Measurements from ENCODE around the gene SPR. TPM values are rescaled to one million over a fixed set of nuclear protein-coding genes. Genes with fewer than 3 reads are reported as not detected.

SPR gene
- total RNA-seq, 4 donors from 2014 or later = 83.8 to 431 (median 98.0) TPM

DNA sequence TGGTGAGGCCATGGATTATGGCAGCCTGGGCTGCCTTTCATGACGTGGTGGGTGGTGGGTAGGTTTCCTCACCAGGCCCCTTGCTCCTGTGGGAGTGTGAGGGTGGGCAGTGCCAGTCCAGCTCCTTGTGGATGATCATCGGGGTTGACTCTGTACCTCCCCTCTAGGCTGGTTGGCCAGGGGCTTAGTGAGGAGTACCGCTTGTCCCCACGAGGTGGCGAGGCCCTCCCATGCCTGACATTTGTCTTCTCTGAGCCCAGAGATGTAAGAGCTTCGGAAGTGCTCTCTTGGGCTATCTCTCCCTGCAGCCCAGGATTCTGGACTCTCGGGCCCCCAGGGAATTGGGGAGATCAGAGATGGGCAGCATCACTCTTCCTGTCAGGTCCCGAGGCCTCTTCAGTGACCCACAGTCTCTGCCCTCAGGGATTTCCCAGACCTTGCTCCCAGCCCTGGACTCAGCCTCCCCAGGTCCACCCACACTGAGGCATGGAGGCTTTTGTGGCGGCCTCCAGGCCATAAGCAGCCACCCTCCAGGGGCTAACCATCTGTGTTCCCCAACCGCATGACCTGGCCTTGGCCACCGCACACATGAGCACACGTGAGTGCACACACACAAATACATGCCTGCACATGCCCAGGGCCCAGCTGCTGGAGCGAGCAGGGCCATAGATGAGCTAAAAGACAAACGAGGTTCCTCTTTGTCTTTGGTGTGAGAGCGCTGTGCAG is 6.5 kb downstream of the SPR start:
- intact Hi-C loops (cut with DNase I; ENCODE audit: low total_unique reads) = loop anchor here (5.0 to 10.0 kb wide), 2 partner anchors 79 to 281 kb away; no protein-coding TSS in a partner anchor

DNA sequence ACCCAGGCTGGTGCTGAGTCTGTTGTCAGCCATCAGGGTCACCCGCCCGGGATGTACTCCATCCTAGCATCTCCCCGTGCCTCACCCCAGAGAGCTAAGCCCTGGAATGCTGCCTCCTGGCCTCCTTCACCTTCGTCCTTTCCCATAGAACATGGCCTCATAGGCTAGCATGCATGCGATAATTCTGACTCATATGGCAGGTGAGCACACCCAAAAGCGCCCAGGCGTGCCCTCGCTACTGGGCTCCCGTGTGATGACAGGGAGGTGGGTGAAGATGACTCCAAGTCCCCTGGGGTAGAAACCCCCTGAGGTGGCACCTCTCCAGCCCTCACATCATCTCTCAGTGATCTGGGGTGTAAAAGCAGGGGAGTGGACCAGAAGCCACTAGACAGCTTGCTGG is 7.3 kb downstream of the SPR start:
- in situ Hi-C loops (cut with MboI; ENCODE audit: low pct_ligation_motif_present in 1 of 4, low pct_unique_long_range_greater_than_20kb in 1 of 4, low sequenced_read_pairs in 3 of 4) = loop anchor here in 2 of 4 donors (25.0 kb wide), 2 partner anchors 268 to 293 kb away; no protein-coding TSS in a partner anchor
- intact Hi-C loops (cut with DNase I; ENCODE audit: low total_unique reads) = loop anchor here (5.0 to 10.0 kb wide), 2 partner anchors 78 to 280 kb away; no protein-coding TSS in a partner anchor
- TF ChIP-seq, protein P1, sequence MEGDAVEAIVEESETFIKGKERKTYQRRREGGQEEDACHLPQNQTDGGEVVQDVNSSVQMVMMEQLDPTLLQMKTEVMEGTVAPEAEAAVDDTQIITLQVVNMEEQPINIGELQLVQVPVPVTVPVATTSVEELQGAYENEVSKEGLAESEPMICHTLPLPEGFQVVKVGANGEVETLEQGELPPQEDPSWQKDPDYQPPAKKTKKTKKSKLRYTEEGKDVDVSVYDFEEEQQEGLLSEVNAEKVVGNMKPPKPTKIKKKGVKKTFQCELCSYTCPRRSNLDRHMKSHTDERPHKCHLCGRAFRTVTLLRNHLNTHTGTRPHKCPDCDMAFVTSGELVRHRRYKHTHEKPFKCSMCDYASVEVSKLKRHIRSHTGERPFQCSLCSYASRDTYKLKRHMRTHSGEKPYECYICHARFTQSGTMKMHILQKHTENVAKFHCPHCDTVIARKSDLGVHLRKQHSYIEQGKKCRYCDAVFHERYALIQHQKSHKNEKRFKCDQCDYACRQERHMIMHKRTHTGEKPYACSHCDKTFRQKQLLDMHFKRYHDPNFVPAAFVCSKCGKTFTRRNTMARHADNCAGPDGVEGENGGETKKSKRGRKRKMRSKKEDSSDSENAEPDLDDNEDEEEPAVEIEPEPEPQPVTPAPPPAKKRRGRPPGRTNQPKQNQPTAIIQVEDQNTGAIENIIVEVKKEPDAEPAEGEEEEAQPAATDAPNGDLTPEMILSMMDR (IDR thresholded peaks at IDR 0.05) = no peak
- TF ChIP-seq POLR2AphosphoS5 (IDR thresholded peaks at IDR 0.05) (no peak), EP300 (IDR thresholded peaks at IDR 0.05; ENCODE audit: low read depth) (no peak), POLR2A (IDR thresholded peaks at IDR 0.05) (no peak)
- Histone ChIP-seq H3K36me3 (peaks cover 0 to 9% (median 2%) of the 10 kb centered on the region in 4 donors), H3K4me3 (no peak overlapping the region), H3K9me3 (no peaks in the 10 kb centered on the region), H3K27ac (no peak overlapping the region), H3K4me1 (peaks cover 4 to 31% (median 20%) of the 10 kb centered on the region in 4 donors), H3K27me3 (peaks cover 15% of the 10 kb centered on the region)
- WGBS, 2 donors (ENCODE audit: low coverage in 1 of 2) = 84% methylated on average over 9 of the region's 9 CpGs; no CpG with 5 or more reads in 1 of the 2 donors
- no peak for DNase-seq

More for the DNA sequence above, 6.5 kb downstream of the SPR start:
- Histone ChIP-seq H3K27ac (no peak overlapping the region), H3K4me3 (no peak overlapping the region), H3K36me3 (peaks cover 0 to 9% (median 2%) of the 10 kb centered on the region in 4 donors), H3K9me3 (no peaks in the 10 kb centered on the region), H3K4me1 (peaks cover 4 to 38% (median 25%) of the 10 kb centered on the region in 4 donors), H3K27me3 (peaks cover 13% of the 10 kb centered on the region)
- peak; percentile 48 for DNase-seq
- 64% methylated on average over 15 of the region's 15 CpGs; no CpG with 5 or more reads in 1 of the 2 donors for WGBS, 2 donors (ENCODE audit: low coverage in 1 of 2)
- TF ChIP-seq EP300 (IDR thresholded peaks at IDR 0.05; ENCODE audit: low read depth) (no peak), POLR2AphosphoS5 (IDR thresholded peaks at IDR 0.05) (no peak), POLR2A (IDR thresholded peaks at IDR 0.05) (no peak)
- TF ChIP-seq, protein P1 (IDR thresholded peaks at IDR 0.05) = peak; percentile 32 to 67 (median 55)
- in situ Hi-C loops (cut with MboI; ENCODE audit: low pct_ligation_motif_present in 1 of 4, low pct_unique_long_range_greater_than_20kb in 1 of 4, low sequenced_read_pairs in 3 of 4) = loop anchor here in 2 of 4 donors (25.0 kb wide), 2 partner anchors 269 to 294 kb away; no protein-coding TSS in a partner anchor

GRCh38 chr2:72895154-72895553 is 7.9 kb downstream of the SPR start:
- Histone ChIP-seq H3K27ac (peak overlapping the region in 3 of 4 donors; percentile 32 to 60 (median 33)), H3K9me3 (no peaks in the 10 kb centered on the region), H3K36me3 (peaks cover 0 to 9% (median 2%) of the 10 kb centered on the region in 4 donors), H3K4me3 (peak overlapping the region in 1 of 4 donors; percentile 26), H3K27me3 (peaks cover 20% of the 10 kb centered on the region), H3K4me1 (peaks cover 4 to 24% (median 16%) of the 10 kb centered on the region in 4 donors)
- intact Hi-C loops (cut with DNase I; ENCODE audit: low total_unique reads) (loop anchor here (10.0 kb wide), 1 partner anchor 280 kb away; no protein-coding TSS in a partner anchor), in situ Hi-C loops (cut with MboI; ENCODE audit: low pct_ligation_motif_present in 1 of 4, low pct_unique_long_range_greater_than_20kb in 1 of 4, low sequenced_read_pairs in 3 of 4) (loop anchor here in 2 of 4 donors (25.0 kb wide), 2 partner anchors 267 to 292 kb away; no protein-coding TSS in a partner anchor)
- 16% methylated on average over 4 of the region's 4 CpGs; no CpG with 5 or more reads in 1 of the 2 donors for WGBS, 2 donors (ENCODE audit: low coverage in 1 of 2)
- TF ChIP-seq, protein P1 (IDR thresholded peaks at IDR 0.05) = no peak
- TF ChIP-seq EP300 (IDR thresholded peaks at IDR 0.05; ENCODE audit: low read depth) = no peak
- TF ChIP-seq POLR2AphosphoS5 (IDR thresholded peaks at IDR 0.05) = no peak
- no peak for TF ChIP-seq POLR2A (IDR thresholded peaks at IDR 0.05)
- DNase-seq = no peak

DNA sequence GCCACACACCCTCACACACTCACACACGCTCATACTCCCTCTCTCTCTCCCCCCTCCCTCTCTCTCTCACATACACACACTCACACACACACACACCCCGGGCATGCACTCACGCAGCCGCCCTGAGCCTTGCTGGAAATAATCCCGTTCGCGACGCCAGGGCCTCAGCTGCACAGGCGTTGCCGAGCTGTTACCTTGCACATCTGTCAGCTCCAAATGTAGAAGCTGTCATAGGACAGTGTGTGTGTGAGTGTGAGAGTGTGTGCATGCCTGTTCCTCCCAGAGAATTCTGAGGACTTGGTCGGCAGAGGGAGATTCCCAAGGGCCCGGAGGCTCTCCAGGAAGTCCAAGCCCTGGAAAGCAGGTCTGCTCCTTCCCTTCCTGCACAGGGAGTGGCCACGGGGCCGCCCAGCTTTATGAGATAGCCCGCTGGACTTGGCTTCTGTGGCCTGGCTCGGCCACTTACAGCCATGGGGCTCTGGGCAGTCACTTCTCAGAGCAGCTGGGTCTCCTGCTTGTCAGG is 8.6 kb downstream of the SPR start:
- Histone ChIP-seq H3K27ac (peak overlapping the region; percentile 32 to 60 (median 42)), H3K27me3 (peaks cover 26% of the 10 kb centered on the region), H3K9me3 (no peaks in the 10 kb centered on the region), H3K4me1 (peaks cover 4 to 18% (median 13%) of the 10 kb centered on the region in 4 donors), H3K4me3 (peak overlapping the region in 1 of 4 donors; percentile 26), H3K36me3 (peaks cover 0 to 9% (median 2%) of the 10 kb centered on the region in 4 donors)
- TF ChIP-seq POLR2AphosphoS5 (IDR thresholded peaks at IDR 0.05) (peak in 2 of 3 donors; percentile 34 to 37), EP300 (IDR thresholded peaks at IDR 0.05; ENCODE audit: low read depth) (no peak), POLR2A (IDR thresholded peaks at IDR 0.05) (peak; percentile 47)
- TF ChIP-seq, protein P1 (IDR thresholded peaks at IDR 0.05) = peak in 2 of 5 experiments; percentile 2 to 42
- peak; percentile 75 for DNase-seq
- 0 to 10% methylated on average over 5 to 11 of the region's 16 CpGs for WGBS, 2 donors (ENCODE audit: low coverage in 1 of 2)
- intact Hi-C loops (cut with DNase I; ENCODE audit: low total_unique reads) = loop anchor here (10.0 kb wide), 1 partner anchor 279 kb away; no protein-coding TSS in a partner anchor
- in situ Hi-C loops (cut with MboI; ENCODE audit: low pct_ligation_motif_present in 1 of 4, low pct_unique_long_range_greater_than_20kb in 1 of 4, low sequenced_read_pairs in 3 of 4) = loop anchor here in 2 of 4 donors (25.0 kb wide), 2 partner anchors 266 to 291 kb away; no protein-coding TSS in a partner anchor
